ENCODE measurements around the gene DLX1. TPM values are rescaled to one million over a fixed set of nuclear protein-coding genes. Genes with fewer than 3 reads are reported as not detected.
A peak's percentile ranks its signal among the peaks of the same experiment; 100 is the strongest.

DLX1 gene
- total RNA-seq, 2 experiments from 2014 or later, result not detected

DNA sequence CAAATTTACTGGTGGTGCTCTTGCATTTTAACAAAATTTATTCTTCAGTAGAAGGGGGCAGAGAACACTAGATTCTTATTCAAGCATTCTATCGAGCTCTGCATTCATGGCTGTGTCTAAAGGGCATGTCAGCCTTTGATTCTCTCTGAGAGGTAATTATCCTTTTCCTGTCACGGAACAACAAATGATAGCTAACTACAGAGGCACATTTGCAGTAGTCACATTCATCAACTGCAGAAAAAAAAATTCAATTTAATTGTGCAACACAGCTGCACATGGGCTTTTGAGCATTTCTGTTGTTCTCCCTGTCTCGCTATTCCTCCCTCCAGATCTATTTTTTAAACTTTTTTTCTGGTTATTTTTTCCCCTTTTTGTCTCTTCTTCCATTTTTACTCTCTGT, 13.0 kb upstream of the DLX1 start:
- DNase-seq, result no peak
- no peaks in the 10 kb centered on the region for H3K9me3 Mint-ChIP-seq
- CTCF ChIA-PET, result no interaction called here
- H3K27me3 Mint-ChIP-seq (ENCODE audit: low read depth), result peaks cover 10% of the 10 kb centered on the region
- intact Hi-C loops (cut with micrococcal nuclease), result no loop called here
- peaks cover 8% of the 10 kb centered on the region for H3K36me3 Mint-ChIP-seq (ENCODE audit: low read depth)
- no peak overlapping the region for H3K4me3 Mint-ChIP-seq
- no peaks in the 10 kb centered on the region for H3K4me1 Mint-ChIP-seq (ENCODE audit: low read depth)
- H3K27ac Mint-ChIP-seq, result no peak overlapping the region

DNA sequence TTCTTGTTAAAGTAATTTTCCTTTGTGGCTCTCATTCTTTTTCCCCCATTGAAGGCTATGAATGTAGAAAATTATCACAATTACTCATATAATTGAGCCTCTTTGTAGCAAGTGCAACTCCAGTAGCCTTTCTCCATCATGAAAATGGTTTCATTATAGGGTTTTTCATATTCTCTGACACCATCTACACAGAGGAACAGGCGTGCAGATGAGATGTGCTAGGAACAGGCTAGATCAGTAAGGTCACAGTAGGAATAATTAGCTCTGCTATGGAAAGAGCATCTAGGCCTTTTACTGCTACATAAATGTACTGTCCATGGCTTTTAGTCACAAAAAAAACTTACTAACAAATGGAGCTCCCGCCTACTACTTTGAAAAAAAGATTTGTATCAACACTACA, 12.6 kb upstream of the DLX1 start:
- H3K36me3 Mint-ChIP-seq (ENCODE audit: low read depth), result peaks cover 8% of the 10 kb centered on the region
- DNase-seq, result no peak
- peaks cover 10% of the 10 kb centered on the region for H3K27me3 Mint-ChIP-seq (ENCODE audit: low read depth)
- no peak overlapping the region for H3K27ac Mint-ChIP-seq
- H3K9me3 Mint-ChIP-seq, result no peaks in the 10 kb centered on the region
- no peak overlapping the region for H3K4me3 Mint-ChIP-seq
- CTCF ChIA-PET, result interaction anchor here (0.5 kb wide), 1 partner anchor 41 kb away, joined by 4 read pairs; no protein-coding TSS in a partner anchor
- intact Hi-C loops (cut with micrococcal nuclease), result no loop called here
- no peaks in the 10 kb centered on the region for H3K4me1 Mint-ChIP-seq (ENCODE audit: low read depth)

GRCh38 chr2:172073518-172073917, 11.8 kb upstream of the DLX1 start:
- Mint-ChIP-seq H3K4me3 (no peak overlapping the region), H3K9me3 (no peaks in the 10 kb centered on the region), H3K36me3 (ENCODE audit: low read depth) (peaks cover 7% of the 10 kb centered on the region), H3K27me3 (ENCODE audit: low read depth) (peaks cover 10% of the 10 kb centered on the region), H3K27ac (no peak overlapping the region), H3K4me1 (ENCODE audit: low read depth) (no peaks in the 10 kb centered on the region)
- CTCF ChIA-PET, result interaction anchor here (0.5 kb wide), 1 partner anchor 40 kb away, joined by 4 read pairs; no protein-coding TSS in a partner anchor
- intact Hi-C loops (cut with micrococcal nuclease), result no loop called here
- DNase-seq, result no peak

DNA sequence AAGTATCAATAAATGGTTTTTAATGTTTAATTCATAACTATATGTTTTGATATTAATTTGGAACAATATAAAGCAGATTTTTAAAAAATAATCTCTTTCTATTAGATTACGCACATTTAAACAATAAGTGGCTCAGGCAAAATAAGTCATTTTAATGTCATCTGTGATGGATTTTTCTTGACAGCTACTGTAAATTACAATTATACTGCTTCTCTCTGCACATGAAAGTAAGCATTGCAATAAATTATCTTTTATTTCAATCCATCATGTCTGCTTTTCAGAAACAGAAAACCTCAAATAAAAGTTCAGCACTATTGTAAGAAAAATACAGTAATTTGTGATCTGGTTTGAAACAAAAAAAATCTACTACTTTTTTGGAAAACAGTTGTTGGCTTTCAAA, 11.1 kb upstream of the DLX1 start:
- Mint-ChIP-seq H3K4me1 (ENCODE audit: low read depth) (no peaks in the 10 kb centered on the region), H3K27me3 (ENCODE audit: low read depth) (peaks cover 14% of the 10 kb centered on the region), H3K27ac (no peak overlapping the region), H3K36me3 (ENCODE audit: low read depth) (peaks cover 7% of the 10 kb centered on the region), H3K4me3 (no peak overlapping the region), H3K9me3 (no peaks in the 10 kb centered on the region)
- intact Hi-C loops (cut with micrococcal nuclease), result no loop called here
- DNase-seq, result no peak
- CTCF ChIA-PET, result no interaction called here

DNA sequence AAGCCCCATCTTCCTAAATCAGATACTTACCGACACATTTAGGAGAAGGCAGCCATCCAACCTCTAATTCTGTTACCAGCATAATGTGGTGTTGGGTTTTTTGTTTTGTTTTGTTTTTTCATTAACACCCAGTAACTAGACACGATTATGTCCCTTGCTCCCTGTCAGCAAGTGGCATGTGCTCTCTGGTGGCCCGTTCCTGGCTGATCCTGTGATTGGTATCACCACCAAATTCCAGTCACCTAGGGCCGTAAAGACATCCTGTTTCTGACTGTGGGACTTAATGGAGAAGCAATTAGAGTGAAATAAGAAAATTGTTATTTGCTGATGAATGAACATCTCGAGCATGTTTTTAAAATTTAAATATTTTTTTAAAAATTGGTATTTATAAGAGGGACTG, 5.9 kb upstream of the DLX1 start:
- no peak for DNase-seq
- Mint-ChIP-seq H3K4me3 (no peak overlapping the region), H3K9me3 (peaks cover 2% of the 10 kb centered on the region), H3K36me3 (ENCODE audit: low read depth) (peaks cover 2% of the 10 kb centered on the region), H3K4me1 (ENCODE audit: low read depth) (peaks cover 26% of the 10 kb centered on the region), H3K27me3 (ENCODE audit: low read depth) (peaks cover 54% of the 10 kb centered on the region), H3K27ac (no peak overlapping the region)
- intact Hi-C loops (cut with micrococcal nuclease), result no loop called here
- CTCF ChIA-PET, result interaction anchor here (0.6 kb wide), 1 partner anchor 42 kb away, joined by 4 read pairs; no protein-coding TSS in a partner anchor

GRCh38 chr2:172079838-172080640, 5.3 kb upstream of the DLX1 start:
- no peak for DNase-seq
- peaks cover 2% of the 10 kb centered on the region for H3K36me3 Mint-ChIP-seq (ENCODE audit: low read depth)
- H3K27ac Mint-ChIP-seq, result no peak overlapping the region
- peaks cover 2% of the 10 kb centered on the region for H3K9me3 Mint-ChIP-seq
- peaks cover 31% of the 10 kb centered on the region for H3K4me1 Mint-ChIP-seq (ENCODE audit: low read depth)
- CTCF ChIA-PET, result interaction anchor here (0.6 kb wide), 1 partner anchor 43 kb away, joined by 4 read pairs; no protein-coding TSS in a partner anchor
- no peak overlapping the region for H3K4me3 Mint-ChIP-seq
- H3K27me3 Mint-ChIP-seq (ENCODE audit: low read depth), result peaks cover 60% of the 10 kb centered on the region
- intact Hi-C loops (cut with micrococcal nuclease), result no loop called here

DNA sequence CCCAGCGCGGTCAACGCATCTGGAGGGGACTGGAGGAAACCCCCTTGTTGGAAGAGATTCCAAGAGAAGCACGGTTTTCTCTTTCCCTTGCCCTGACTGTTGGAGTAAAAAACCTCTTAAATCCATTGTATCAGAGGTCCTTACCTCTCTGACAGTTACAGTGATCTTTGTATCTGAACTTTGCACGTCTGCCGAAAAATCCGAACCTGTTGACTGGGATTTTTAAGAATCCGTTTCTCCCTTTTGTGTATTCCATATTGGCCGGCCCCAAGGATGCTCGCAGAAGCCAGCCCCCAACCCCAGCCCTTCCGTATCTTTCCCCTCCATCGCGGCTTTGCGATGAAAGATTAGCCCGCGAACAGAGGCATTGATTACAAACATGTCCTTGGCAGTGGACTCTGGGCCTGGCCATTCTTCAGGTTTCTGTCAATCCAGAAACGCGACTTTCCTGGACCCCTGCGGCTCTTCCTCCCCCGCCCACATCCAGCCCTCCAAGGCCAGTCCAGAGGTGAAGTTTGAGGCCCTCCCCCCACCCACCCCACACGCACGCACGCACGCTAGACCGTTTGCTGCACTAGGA, 4.6 kb upstream of the DLX1 start:
- CTCF ChIA-PET, result interaction anchor here (1.2 kb wide), 1 partner anchor 11 kb away, joined by 5 read pairs; no protein-coding TSS in a partner anchor
- H3K4me3 Mint-ChIP-seq, result no peak overlapping the region
- no peak for DNase-seq
- intact Hi-C loops (cut with micrococcal nuclease), result no loop called here
- peaks cover 36% of the 10 kb centered on the region for H3K4me1 Mint-ChIP-seq (ENCODE audit: low read depth)
- H3K9me3 Mint-ChIP-seq, result peaks cover 2% of the 10 kb centered on the region
- H3K27ac Mint-ChIP-seq, result no peak overlapping the region
- H3K27me3 Mint-ChIP-seq (ENCODE audit: low read depth), result peaks cover 67% of the 10 kb centered on the region
- H3K36me3 Mint-ChIP-seq (ENCODE audit: low read depth), result peaks cover 2% of the 10 kb centered on the region

GRCh38 chr2:172081221-172082022, 3.9 kb upstream of the DLX1 start:
- peaks cover 2% of the 10 kb centered on the region for H3K36me3 Mint-ChIP-seq (ENCODE audit: low read depth)
- no peak for DNase-seq
- H3K27ac Mint-ChIP-seq, result no peak overlapping the region
- intact Hi-C loops (cut with micrococcal nuclease), result no loop called here
- no peak overlapping the region for H3K4me3 Mint-ChIP-seq
- peaks cover 2% of the 10 kb centered on the region for H3K9me3 Mint-ChIP-seq
- peaks cover 42% of the 10 kb centered on the region for H3K4me1 Mint-ChIP-seq (ENCODE audit: low read depth)
- peaks cover 70% of the 10 kb centered on the region for H3K27me3 Mint-ChIP-seq (ENCODE audit: low read depth)
- CTCF ChIA-PET, result interaction anchor here (0.7 to 1.2 kb wide), 2 partner anchors 11 to 12 kb away, joined by 3 to 5 read pairs; no protein-coding TSS in a partner anchor

DNA sequence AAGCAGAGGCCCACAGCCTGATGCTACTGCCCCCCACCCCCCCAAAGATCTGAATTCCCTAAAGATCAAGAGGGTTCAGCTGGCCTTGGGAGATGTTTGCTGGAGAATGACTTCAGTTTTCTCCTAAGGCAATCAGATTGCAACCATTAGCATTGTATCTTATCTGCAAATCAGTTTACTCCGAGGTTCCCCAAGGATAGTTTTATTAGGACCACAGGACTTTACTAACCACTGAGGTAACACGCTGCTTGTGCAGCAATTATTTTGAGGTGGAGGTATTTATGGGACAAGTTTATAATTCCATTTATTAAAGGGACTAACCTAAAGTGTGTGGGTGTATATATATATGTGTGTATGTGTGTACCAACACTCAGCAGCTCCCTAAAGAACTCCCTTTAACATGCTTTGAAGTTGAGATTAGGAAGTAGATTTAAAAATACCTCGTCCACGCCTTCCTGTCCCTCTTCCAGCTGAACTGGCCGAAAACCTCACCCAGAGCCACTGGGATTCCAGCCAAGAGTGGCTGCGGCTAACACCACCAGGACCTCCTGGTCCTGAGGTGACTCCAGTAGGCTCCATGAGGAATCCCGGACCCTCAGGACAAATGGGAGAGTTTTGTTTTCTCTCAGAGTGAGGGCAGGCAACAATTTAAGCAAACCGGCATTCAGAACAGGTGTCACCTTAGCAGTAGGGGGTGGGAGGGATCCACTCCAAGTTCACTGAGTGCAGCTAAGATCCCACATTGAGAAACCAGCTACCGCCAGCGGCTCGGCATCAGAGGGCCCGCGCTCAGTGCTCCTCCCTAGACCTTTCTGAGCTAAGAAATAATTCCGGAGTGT, 3.0 kb upstream of the DLX1 start:
- peaks cover 79% of the 10 kb centered on the region for H3K27me3 Mint-ChIP-seq (ENCODE audit: low read depth)
- no peak overlapping the region for H3K4me3 Mint-ChIP-seq
- DNase-seq, result no peak
- peaks cover 2% of the 10 kb centered on the region for H3K36me3 Mint-ChIP-seq (ENCODE audit: low read depth)
- H3K4me1 Mint-ChIP-seq (ENCODE audit: low read depth), result peaks cover 51% of the 10 kb centered on the region
- intact Hi-C loops (cut with micrococcal nuclease), result no loop called here
- H3K9me3 Mint-ChIP-seq, result peaks cover 2% of the 10 kb centered on the region
- no peak overlapping the region for H3K27ac Mint-ChIP-seq
- CTCF ChIA-PET, result interaction anchor here (1.3 kb wide), 2 partner anchors 19 to 24 kb away, joined by 5 to 7 read pairs; no protein-coding TSS in a partner anchor

DNA sequence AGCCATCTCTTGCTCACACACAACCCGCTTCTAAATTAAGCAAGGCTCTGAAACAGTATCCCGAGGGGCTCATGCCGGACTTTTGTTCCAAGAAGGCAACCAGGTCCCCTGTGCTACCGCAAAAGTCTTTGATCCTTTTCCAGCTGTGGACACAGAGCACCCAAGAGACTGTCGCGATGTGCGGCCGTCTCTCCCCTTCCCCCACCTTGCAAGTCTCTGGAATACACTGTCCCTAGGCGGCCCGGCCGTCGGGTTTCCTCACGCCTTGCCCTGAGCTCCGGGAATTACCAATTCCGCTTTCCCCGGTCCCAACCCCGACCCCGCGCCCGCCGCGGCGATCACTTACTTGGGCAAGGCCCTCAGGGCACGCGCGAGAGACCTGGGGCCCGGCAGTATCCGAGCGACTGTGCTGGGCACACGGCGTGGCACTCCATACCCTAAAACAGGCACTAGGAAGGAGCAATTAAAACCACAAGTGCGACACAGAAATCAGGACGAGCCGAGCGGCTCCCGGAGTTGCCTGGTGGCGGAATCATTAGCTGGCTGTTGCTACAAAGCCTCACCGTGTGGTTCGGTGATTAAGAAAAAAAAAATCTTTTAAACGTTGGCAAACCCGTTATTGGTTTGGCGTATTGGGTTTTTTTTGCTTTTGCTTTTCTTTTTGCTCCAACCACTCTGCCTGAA, 2.2 kb upstream of the DLX1 start:
- Mint-ChIP-seq H3K4me3 (peak overlapping the region; percentile 12), H3K4me1 (ENCODE audit: low read depth) (peaks cover 57% of the 10 kb centered on the region), H3K9me3 (peaks cover 2% of the 10 kb centered on the region), H3K36me3 (ENCODE audit: low read depth) (peaks cover 2% of the 10 kb centered on the region), H3K27ac (no peak overlapping the region), H3K27me3 (ENCODE audit: low read depth) (peaks cover 86% of the 10 kb centered on the region)
- no peak for DNase-seq
- intact Hi-C loops (cut with micrococcal nuclease), result no loop called here
- CTCF ChIA-PET, result interaction anchor here (1.0 to 1.3 kb wide), 3 partner anchors 9 to 24 kb away, joined by 4 to 7 read pairs (median 5); no protein-coding TSS in a partner anchor

Measured in activated naive CD4-positive, alpha-beta T cell treated with anti-CD3 and anti-CD28 coated beads for 36 hours (primary cell).